ENCODE measurements around the gene SUMO3.

Gene SUMO3

GRCh38 chr21:44817914-44818639 lies at the start of gene SUMO3:
Gene SUMO3, minus strand, starts transcription at chr21:44818062. Its CDS starts 94 bp downstream, at chr21:44817968.
- peak within 1 kb of the TSS; percentile 76 for H3K4me3 ChIP-seq (ENCODE audit: low read length)
- DNase-seq (ENCODE audit: low read depth), result peak; percentile 78
- TF ChIP-seq, protein P1, sequence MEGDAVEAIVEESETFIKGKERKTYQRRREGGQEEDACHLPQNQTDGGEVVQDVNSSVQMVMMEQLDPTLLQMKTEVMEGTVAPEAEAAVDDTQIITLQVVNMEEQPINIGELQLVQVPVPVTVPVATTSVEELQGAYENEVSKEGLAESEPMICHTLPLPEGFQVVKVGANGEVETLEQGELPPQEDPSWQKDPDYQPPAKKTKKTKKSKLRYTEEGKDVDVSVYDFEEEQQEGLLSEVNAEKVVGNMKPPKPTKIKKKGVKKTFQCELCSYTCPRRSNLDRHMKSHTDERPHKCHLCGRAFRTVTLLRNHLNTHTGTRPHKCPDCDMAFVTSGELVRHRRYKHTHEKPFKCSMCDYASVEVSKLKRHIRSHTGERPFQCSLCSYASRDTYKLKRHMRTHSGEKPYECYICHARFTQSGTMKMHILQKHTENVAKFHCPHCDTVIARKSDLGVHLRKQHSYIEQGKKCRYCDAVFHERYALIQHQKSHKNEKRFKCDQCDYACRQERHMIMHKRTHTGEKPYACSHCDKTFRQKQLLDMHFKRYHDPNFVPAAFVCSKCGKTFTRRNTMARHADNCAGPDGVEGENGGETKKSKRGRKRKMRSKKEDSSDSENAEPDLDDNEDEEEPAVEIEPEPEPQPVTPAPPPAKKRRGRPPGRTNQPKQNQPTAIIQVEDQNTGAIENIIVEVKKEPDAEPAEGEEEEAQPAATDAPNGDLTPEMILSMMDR (conservative IDR thresholded peaks at IDR 0.05; ENCODE audit: low read length), result no peak

GRCh38 chr21:44867464-44867863 lies 49.6 kb upstream of the SUMO3 start:
- TF ChIP-seq, protein P1 (conservative IDR thresholded peaks at IDR 0.05; ENCODE audit: low read length), result no peak

DNA sequence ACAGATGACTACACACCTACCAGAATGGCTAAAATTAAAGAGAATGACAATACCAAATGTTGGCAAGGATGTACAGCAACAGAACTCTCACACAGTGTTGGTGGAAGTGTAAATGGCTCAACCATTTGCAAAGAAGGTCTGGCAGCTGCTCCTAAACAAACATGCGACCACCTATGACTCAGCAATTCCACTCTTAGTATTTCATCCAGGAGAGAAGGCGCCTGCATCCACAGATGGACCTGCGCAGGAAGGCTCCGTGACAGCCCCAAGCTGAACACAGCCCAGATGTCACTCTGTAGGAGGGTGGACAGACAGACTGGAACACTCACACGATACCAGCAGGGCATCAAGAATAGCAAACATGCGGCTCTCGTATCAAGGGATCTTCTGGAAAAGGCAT lies 48.9 kb upstream of the SUMO3 start:
- TF ChIP-seq, protein P1 (conservative IDR thresholded peaks at IDR 0.05; ENCODE audit: low read length), result no peak
- DNase-seq (ENCODE audit: low read depth), result no peak
- H3K4me3 ChIP-seq (ENCODE audit: low read length), result no peak overlapping the region

More at GRCh38 chr21:44867464-44867863, 49.6 kb upstream of the SUMO3 start:
- DNase-seq (ENCODE audit: low read depth), result no peak
- no peak overlapping the region for H3K4me3 ChIP-seq (ENCODE audit: low read length)

GRCh38 chr21:44865561-44866280 lies 47.9 kb upstream of the SUMO3 start:
- no peak overlapping the region for H3K4me3 ChIP-seq (ENCODE audit: low read length)
- TF ChIP-seq, protein P1 (conservative IDR thresholded peaks at IDR 0.05; ENCODE audit: low read length), result no peak
- no peak for DNase-seq (ENCODE audit: low read depth)

DNA sequence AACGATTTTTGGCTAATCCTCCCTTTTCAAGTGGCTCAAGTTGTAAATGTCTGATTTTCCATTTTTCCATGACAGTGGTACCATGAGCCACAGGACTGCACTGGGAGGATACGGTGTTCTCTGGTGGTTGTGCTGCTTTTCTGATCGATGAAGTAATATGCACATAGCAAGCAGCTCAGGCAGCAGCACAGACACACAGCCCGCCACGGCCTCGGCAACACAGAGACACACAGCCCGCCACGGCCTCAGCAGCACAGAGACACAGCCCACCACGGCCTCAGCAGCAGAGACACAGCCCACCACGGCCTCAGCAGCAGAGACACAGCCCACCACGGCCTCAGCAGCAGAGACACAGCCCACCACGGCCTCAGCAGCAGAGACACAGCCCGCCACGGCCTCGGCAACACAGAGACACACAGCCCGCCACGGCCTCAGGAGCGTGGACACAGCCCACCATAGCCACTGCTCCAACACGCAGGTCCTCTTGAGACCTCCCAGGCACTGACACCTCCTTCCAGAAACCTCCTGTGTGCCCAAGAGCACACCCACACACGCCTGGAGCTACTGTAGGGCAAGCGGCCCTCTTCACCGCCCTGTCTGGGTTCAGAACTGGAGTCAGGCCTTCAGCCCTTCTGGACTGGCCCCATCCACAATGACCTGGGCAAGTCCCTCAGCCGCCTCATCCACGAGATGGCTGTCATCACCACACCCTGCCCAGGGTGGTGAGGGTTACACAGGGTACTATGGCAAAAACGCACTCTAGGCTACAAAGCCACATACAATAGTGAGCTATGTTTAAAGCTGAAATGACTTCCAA lies 45.2 kb upstream of the SUMO3 start:
- no peak for DNase-seq (ENCODE audit: low read depth)
- H3K4me3 ChIP-seq (ENCODE audit: low read length), result no peak overlapping the region
- TF ChIP-seq, protein P1 (conservative IDR thresholded peaks at IDR 0.05; ENCODE audit: low read length), result no peak

DNA sequence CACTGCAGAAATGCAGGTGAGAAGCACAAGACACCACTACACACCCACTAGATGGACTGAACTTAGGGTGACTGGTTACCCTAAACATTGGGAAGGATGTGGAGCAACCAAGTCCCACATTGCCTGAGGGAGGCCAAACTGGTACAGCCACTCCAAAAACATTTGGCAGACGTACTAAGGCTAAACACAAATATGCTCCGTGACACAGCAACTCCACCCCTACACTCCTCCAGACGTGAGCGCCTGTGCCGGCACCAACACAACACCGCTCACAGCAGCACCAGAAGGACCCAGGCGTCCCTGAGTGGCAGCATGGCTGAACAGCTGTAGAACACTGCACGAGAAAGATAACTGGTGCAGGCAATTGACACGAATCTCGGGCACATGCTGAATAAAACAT lies 40.9 kb upstream of the SUMO3 start:
- TF ChIP-seq, protein P1 (conservative IDR thresholded peaks at IDR 0.05; ENCODE audit: low read length), result no peak
- no peak for DNase-seq (ENCODE audit: low read depth)
- no peak overlapping the region for H3K4me3 ChIP-seq (ENCODE audit: low read length)

All from AG10803 (cell line).